H4 (cell line): Measurements from ENCODE around the gene ELF5. TPM values are rescaled to one million over a fixed set of nuclear protein-coding genes. Genes with fewer than 3 reads are reported as not detected.

Source experiments
- DNase-seq: peaks from one replicate; pipeline ENCODE4 v3.0.0-alpha.2; 2015; ENCODE audit warnings: low spot score
- total RNA-seq: library from RNA; depleted of rRNA; stranded (reverse); fragments of >200 nt; shearing (Covaris generic); gene quantifications from 2 replicates; pipeline ENCODE4 v1.2.3, GENCODE V29; 2014; rRNA removed

ELF5 gene
- total RNA-seq, result not detected in 2 replicates

GRCh38 chr11:34513682-34514449 lies at the start of gene ELF5:
Gene ELF5 (minus strand): TSS chr11:34513794. CDS start chr11:34505749, 8,045 bp downstream.
- no peak for DNase-seq

DNA sequence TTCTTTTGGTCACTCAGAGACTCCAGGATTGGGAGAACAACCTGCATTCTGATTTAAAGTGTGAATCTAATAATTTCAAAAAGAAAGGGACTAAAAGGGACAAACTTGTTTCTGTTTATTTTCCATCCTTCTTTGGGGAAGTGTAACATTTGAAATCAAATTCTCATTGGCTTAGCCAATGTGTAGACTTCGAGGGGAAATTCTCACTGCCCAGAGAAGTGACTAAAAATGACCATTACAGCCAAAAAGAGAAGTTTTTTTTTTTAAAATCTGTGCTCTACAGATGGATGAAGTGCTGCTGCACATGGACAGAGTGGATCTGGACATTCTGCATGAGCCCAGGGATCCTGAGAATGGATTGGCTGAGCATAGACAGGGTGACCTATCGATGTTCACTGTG lies 49.4 kb upstream of the ELF5 start:
- DNase-seq, result no peak

- DNase-seq, result no peak
Observed at GRCh38 chr11:34560511-34560910, 46.9 kb upstream of the ELF5 start.

- no peak for DNase-seq
Observed at GRCh38 chr11:34558673-34559072, 45.1 kb upstream of the ELF5 start.

DNA sequence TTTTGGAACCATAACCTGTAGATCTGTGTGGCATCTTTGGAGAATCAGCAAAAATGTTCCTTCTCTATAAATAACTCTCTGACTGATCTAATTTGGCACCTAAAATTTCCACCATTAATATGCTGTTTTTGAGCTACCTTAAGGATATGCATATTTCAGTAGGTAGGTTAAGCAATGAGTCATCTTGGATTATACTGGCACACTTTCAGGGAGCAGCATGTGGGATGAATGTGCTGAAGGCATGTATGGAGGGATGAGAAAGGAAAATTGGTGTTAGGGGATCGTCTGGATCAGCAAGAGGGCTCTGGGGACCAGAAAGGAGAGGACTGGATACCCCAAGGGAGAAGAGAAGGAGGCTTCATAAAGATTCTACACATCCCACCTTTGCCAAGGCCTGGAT lies 44.6 kb upstream of the ELF5 start:
- no peak for DNase-seq

GRCh38 chr11:34552270-34552669 lies 38.7 kb upstream of the ELF5 start:
- DNase-seq, result no peak

GRCh38 chr11:34549271-34549670 lies 35.7 kb upstream of the ELF5 start:
- no peak for DNase-seq

- no peak for DNase-seq
Observed at GRCh38 chr11:34548278-34548677, 34.7 kb upstream of the ELF5 start.

- DNase-seq, result no peak
Observed at GRCh38 chr11:34546511-34547209, 33.1 kb upstream of the ELF5 start.

DNA sequence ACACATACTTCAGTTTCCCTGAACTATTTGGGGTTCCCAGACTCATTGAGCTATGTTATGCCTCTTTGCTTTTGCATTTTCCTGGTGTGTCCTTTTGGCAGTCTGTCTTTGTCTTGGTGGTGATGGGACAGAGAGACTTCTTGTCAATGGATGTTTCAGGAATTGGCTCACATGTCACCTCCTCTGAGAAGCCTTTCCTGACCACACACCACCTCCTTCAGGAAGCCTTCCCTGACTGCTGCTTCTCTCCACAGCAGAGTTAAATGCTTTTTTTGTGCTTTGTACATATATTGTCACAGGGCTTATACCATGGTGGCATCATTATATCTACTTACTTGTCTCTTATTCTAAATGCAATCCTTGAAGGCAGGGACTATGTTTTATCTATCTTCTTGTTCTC lies 28.5 kb upstream of the ELF5 start:
- no peak for DNase-seq

DNA sequence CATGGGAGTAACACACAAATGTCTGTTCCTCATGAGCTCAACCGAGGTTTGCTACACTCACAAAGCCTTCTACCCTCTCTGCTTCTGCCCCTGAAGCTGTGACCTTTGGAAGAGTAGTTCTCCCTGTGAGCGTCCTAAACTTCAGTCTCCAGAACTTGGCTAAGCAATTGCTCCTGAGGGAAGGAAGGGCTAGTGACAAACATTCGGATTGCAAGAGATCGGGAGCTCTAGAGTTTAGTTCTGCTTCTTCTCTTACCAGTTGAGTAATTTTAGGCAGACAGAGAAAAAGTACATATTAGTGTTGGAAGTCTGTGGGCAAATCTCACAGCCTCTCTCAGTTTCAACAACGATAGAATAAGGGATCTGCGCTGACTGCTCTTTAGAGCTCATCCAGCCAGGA lies 27.3 kb upstream of the ELF5 start:
- no peak for DNase-seq

DNA sequence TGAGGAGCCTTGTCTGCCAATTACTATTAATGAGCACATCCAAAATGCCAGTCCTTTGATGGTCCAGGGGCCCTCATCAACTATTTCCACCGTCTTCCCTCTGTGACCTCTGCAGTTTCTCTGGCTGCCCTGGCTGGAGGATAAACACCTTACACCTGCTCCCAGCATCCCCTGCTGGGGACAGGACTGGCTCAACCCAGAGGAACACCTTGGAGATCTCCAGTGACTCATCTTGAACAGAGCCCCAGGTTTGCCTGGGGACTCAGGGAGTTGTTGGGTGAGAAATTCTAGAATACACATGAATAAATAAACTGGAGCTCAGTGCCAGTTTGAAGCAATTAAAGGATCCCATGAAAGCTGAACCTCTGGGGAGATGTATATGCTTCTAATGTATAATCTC lies 24.0 kb upstream of the ELF5 start:
- no peak for DNase-seq

DNA sequence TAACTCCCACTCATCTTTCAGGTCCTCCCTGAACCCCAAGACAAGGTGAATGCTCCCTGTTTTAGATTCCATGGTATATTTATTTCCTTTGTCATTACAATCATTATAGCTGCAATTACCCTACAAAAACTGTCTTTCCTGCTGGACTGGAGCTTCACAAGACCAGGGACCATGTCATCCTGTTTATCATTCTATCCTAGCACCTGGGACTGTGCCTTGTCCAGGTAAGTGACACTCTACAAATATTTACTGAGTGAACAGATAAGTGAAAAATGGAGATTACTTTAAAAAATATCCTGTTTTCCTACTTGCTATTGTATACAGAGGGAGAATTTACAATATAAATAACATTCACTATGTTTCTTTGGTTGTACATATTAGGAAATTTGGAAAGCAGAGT lies 22.5 kb upstream of the ELF5 start:
- no peak for DNase-seq

GRCh38 chr11:34534826-34535225 lies 21.2 kb upstream of the ELF5 start:
- DNase-seq, result no peak

DNA sequence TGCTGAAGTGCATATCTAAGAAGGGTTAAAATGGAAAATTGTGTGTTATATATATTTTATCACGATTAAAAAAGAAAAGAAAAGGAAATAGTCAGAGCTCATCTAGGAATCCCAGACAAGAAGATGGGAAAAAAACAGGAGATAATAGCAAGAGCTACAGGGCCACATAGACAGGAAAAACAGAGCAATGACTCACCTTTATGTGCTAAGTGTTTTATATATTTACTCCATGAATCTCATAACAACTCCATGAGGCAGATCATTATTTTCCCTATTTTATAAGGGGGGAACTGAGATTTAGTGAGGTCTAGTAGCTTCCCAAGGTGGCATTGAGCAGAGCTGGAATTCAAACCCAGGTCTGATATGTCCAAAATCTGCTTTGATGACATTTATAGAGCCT lies 18.1 kb upstream of the ELF5 start:
- DNase-seq, result no peak

DNA sequence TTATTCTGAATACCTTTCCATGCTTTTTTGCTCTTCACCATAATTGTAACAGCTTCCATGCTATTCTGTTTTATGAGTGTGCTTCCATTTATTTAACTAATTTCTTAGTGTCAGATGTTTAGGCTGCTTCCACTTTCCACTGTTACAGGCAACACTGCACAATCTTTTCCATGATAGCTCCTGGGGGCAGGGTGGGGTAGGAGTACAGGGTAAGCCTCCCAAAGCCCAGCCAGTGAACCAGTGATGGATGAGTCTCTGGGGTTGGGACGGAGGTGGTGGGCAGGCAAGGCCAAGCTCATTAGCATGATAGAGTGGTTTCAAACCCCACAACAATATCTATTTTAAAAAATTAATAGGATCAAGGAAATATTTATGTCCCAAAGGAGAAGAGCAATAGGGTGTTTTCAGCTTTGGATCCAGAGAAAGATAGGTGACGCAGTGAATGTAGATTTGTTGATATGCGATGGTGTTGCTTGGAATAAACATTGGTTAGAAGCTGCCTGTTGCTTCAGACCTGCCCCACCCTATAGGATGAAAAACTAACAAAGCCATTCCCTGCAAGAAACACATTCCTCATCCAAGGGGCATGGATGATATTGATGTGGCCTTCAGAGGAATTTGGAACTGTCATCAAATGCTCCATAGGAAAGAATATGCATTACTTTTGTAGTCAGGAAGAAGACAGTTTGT lies 17.1 kb upstream of the ELF5 start:
- no peak for DNase-seq

- no peak for DNase-seq
Observed at GRCh38 chr11:34529643-34530042, 16.0 kb upstream of the ELF5 start.

DNA sequence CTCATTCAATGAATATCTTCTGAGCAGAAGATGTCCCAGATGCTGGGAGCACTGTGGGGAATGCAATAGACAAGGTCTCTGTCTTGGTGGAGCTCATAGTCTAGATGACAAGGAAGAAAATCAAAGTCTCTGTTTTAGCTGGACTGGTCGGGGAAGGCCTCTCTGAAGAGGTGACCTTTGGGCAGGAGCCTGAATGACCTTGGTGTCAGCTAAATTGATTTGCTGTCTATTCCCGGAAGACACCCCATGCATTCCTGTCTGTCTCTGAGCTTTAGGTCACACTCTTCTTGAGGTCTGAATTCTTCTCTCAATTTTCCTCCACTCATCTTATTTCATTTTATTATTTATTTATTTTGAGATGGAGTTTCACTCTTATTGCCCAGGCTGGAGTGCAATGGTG lies 14.5 kb upstream of the ELF5 start:
- DNase-seq, result no peak

DNA sequence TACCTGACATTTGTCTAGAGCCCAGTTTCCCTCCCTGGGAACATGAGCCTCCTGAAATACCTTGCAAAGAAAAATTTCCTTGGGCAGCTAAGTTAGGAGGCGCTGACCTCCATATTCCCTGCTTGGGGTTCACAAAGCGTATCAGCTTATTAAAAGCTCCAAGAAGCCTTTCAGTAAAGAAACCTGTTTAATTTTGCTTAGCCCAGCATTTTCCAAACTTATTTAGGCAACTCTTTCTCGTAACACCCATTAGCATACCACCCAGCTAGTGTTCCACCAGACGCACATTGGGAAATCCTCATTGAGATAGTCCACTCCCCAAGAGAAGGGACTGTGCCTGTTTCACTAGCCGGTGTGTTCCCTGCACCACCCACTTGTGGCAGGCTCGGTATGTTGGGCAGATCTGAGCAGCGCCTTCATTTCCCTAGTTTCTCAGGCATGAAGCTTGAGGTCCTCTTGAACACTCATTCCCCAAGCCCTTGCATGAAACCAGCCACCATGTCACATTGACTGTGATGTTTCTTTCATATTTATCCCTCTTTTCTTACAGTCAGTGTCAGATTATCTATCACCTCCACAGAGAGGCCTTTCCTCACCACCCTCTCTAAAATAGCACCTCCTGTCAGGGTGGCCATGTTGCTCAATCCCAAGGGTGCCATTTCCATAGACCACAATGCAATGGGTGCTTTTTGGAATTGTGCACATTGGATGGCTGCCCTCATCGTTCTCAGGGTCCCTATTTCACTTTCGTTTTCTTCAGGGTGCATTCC lies 12.5 kb upstream of the ELF5 start:
- no peak for DNase-seq

GRCh38 chr11:34525098-34525497 lies 11.5 kb upstream of the ELF5 start:
- no peak for DNase-seq

DNA sequence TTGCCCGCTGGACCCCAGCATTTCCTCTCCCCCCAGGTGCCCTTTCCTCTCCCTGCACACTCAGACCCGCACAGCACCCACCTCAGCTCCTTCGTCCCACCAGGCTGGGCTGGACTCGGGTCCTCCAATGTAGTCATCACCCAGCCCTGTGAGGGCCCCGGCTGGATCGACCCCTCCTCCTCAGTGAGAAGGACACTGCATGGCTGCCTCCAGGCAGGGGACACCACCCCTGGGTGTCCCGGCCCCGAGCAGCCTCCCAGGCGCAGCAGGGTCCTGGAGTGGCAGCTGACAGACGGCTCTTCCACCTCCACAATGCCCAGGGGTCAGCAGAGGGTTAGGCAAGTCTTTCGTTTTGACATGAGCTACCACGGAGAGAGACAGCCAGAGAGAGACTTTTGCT lies 11.1 kb upstream of the ELF5 start:
- no peak for DNase-seq

- no peak for DNase-seq
Observed at GRCh38 chr11:34523053-34523452, 9.5 kb upstream of the ELF5 start.
